ENCODE results near the gene DGCR6L.

Gene DGCR6L

DNA sequence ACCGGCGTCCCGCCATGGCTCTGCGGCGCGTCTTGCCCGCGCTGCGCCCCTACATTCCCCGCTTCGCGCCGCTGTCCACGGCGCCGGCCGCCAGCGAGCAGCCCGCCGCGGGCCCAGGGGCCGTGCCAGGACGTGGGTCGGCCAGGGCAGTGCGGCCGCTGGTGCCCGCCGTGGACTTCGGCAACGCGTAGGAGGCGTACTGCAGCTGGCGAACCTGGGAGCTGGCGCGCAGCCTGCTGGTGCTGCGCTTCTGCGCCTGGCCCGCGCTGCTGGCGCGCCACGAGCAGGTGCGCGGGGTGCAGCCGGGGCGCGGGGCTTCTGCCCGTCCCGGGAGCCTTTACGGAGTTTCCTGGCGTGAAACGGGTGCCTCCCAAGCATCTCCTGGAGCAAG is 20.1 kb downstream of the DGCR6L start:
- Histone ChIP-seq H3K27me3 (ENCODE audit: control insufficient read depth in 5 of 5, insufficient read depth in 4 of 5, low read length in 5 of 5) (peaks cover 0 to 20% (median 7%) of the 10 kb centered on the region in 5 donors), H3K4me3 (ENCODE audit: low read depth in 1 of 5, low read length in 5 of 5) (peak overlapping the region; percentile 40 to 71 (median 62)), H3K4me1 (ENCODE audit: control insufficient read depth in 5 of 5, insufficient read depth in 5 of 5, low read length in 5 of 5) (peaks cover 0 to 15% (median 13%) of the 10 kb centered on the region in 5 donors), H3K36me3 (ENCODE audit: control insufficient read depth in 5 of 5, insufficient read depth in 5 of 5, low read length in 5 of 5) (no peaks in the 10 kb centered on the region), H3K9ac (ENCODE audit: low read length in 5 of 5) (no peak overlapping the region), H3K9me3 (ENCODE audit: control insufficient read depth in 5 of 5, low read length in 5 of 5) (no peaks in the 10 kb centered on the region), H3K27ac (ENCODE audit: low read depth, low read length) (no peak overlapping the region)

GRCh38 chr22:20298803-20299745 is 20.8 kb downstream of the DGCR6L start:
- Histone ChIP-seq H3K27me3 (ENCODE audit: control insufficient read depth in 5 of 5, insufficient read depth in 4 of 5, low read length in 5 of 5) (peaks cover 0 to 18% (median 7%) of the 10 kb centered on the region in 5 donors), H3K4me3 (ENCODE audit: low read depth in 1 of 5, low read length in 5 of 5) (peak overlapping the region in 4 of 5 donors; percentile 17 to 71 (median 66)), H3K27ac (ENCODE audit: low read depth, low read length) (no peak overlapping the region), H3K4me1 (ENCODE audit: control insufficient read depth in 5 of 5, insufficient read depth in 5 of 5, low read length in 5 of 5) (peaks cover 0 to 15% (median 13%) of the 10 kb centered on the region in 5 donors), H3K9me3 (ENCODE audit: control insufficient read depth in 5 of 5, low read length in 5 of 5) (no peaks in the 10 kb centered on the region), H3K36me3 (ENCODE audit: control insufficient read depth in 5 of 5, insufficient read depth in 5 of 5, low read length in 5 of 5) (no peaks in the 10 kb centered on the region), H3K9ac (ENCODE audit: low read length in 5 of 5) (peak overlapping the region in 1 of 5 donors; percentile 11)

GRCh38 chr22:20298110-20298802 is 21.6 kb downstream of the DGCR6L start:
- H3K4me1 ChIP-seq (ENCODE audit: control insufficient read depth in 5 of 5, insufficient read depth in 5 of 5, low read length in 5 of 5): peaks cover 0 to 15% (median 13%) of the 10 kb centered on the region in 5 donors
- no peak overlapping the region for H3K9ac ChIP-seq (ENCODE audit: low read length in 5 of 5)
- H3K9me3 ChIP-seq (ENCODE audit: control insufficient read depth in 5 of 5, low read length in 5 of 5): no peaks in the 10 kb centered on the region
- no peak overlapping the region for H3K27ac ChIP-seq (ENCODE audit: low read depth, low read length)
- H3K4me3 ChIP-seq (ENCODE audit: low read depth in 1 of 5, low read length in 5 of 5): peak overlapping the region in 1 of 5 donors; percentile 71
- no peaks in the 10 kb centered on the region for H3K36me3 ChIP-seq (ENCODE audit: control insufficient read depth in 5 of 5, insufficient read depth in 5 of 5, low read length in 5 of 5)
- H3K27me3 ChIP-seq (ENCODE audit: control insufficient read depth in 5 of 5, insufficient read depth in 4 of 5, low read length in 5 of 5): peaks cover 0 to 18% (median 7%) of the 10 kb centered on the region in 5 donors

DNA sequence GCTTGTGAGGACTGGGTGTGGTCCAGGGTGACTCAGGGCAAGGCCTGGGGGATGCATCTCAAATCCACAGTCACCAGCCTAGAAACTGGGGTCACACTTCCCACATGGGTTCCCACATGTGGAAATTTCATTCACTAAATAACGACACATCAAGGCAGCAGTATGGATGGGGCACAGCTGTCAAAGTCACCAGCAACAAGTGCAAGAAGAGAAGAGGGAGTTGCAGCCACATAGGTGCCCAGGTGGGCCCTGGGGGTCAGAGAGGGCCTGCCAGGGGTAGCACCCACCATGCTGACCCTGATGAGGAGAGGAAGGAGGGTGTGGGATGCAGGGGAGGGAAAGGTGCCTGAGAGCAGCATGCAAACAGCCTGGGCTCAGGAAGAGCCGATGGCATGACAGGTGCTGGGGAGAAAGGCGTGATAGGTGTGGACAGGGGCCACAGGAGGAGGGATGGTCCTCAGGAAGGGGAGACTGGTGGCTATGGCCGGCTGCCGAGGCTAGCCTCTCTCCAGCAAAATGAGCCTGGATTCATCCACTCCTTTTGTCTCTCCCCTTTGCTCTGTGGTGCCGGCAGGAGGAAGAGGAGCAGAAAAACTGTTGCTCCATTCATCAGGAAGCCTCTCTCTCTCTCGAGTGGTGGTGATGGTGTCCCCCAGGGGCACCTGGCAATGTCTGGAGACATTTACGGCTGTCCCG is 22.3 kb downstream of the DGCR6L start:
- Histone ChIP-seq H3K4me1 (ENCODE audit: control insufficient read depth in 5 of 5, insufficient read depth in 5 of 5, low read length in 5 of 5) (peaks cover 0 to 15% (median 13%) of the 10 kb centered on the region in 5 donors), H3K9me3 (ENCODE audit: control insufficient read depth in 5 of 5, low read length in 5 of 5) (no peaks in the 10 kb centered on the region), H3K36me3 (ENCODE audit: control insufficient read depth in 5 of 5, insufficient read depth in 5 of 5, low read length in 5 of 5) (no peaks in the 10 kb centered on the region), H3K4me3 (ENCODE audit: low read depth in 1 of 5, low read length in 5 of 5) (no peak overlapping the region), H3K9ac (ENCODE audit: low read length in 5 of 5) (no peak overlapping the region), H3K27me3 (ENCODE audit: control insufficient read depth in 5 of 5, insufficient read depth in 4 of 5, low read length in 5 of 5) (peaks cover 0 to 14% (median 5%) of the 10 kb centered on the region in 5 donors), H3K27ac (ENCODE audit: low read depth, low read length) (no peak overlapping the region)

DNA sequence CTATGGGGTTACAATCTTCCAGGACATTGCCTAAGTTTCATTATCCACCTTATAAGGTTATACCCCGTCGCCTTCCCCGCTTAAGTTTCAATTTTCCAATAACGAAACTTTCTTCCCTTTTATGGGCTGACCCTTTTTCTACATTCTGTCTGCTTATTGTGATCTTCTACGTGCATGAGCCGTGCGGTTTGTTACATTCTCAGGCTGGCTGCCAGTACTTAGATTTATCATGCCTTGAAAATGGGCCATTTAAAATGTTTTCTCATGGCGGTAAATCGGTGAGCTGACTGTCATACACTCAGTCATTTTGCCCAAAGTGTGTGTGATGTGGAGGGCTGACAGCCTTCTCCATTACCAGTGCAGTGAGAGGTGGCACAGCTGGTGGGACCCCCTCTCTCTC is 23.3 kb downstream of the DGCR6L start:
- H3K4me3 ChIP-seq (ENCODE audit: low read depth in 1 of 5, low read length in 5 of 5): no peak overlapping the region

DNA sequence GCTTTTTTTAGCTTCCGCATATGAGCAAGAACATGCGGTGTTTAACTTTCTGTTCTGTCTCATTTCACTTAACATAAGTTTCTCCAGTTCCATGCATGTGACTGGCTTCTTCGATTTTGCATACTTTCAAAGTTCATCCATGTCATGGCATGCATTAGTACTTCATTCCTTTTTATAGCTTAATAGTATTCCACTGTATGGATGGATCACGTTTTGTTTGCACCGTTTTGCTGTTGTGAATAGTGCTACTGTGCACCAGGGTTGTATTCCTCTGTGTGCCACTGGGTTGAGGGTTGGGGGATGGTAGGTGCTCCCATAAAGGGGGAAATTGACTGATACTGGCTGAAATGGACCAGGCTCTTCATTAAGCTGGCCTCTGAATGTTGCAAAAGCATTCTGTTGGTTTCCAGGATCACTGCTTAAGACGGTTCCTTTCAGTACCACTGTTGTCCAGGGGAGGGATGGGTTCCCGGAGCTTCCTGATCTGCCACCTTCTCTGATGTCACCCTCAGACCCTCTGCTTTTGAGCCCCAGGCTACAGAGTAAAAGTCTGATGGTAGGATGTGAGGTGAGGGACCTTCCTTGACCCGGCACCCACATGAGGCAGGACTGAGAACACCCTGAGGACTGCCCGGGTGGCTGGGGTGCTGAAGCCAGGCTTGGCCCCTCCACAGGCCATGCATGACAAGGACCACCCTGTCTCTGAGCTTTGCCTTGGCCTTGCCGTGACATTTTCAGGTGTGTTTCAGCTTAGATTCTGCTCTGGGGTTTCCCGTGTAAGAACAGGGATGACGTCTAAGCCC is 24.4 kb downstream of the DGCR6L start:
- Histone ChIP-seq H3K27ac (ENCODE audit: low read depth, low read length) (no peak overlapping the region), H3K9ac (ENCODE audit: low read length in 5 of 5) (no peak overlapping the region), H3K4me1 (ENCODE audit: control insufficient read depth in 5 of 5, insufficient read depth in 5 of 5, low read length in 5 of 5) (peaks cover 0 to 15% (median 13%) of the 10 kb centered on the region in 5 donors), H3K9me3 (ENCODE audit: control insufficient read depth in 5 of 5, low read length in 5 of 5) (no peaks in the 10 kb centered on the region), H3K4me3 (ENCODE audit: low read depth in 1 of 5, low read length in 5 of 5) (no peak overlapping the region), H3K27me3 (ENCODE audit: control insufficient read depth in 5 of 5, insufficient read depth in 4 of 5, low read length in 5 of 5) (peaks cover 3 to 14% (median 9%) of the 10 kb centered on the region in 5 donors), H3K36me3 (ENCODE audit: control insufficient read depth in 5 of 5, insufficient read depth in 5 of 5, low read length in 5 of 5) (no peaks in the 10 kb centered on the region)

More for the DNA sequence above, 23.3 kb downstream of the DGCR6L start:
- Histone ChIP-seq H3K36me3 (ENCODE audit: control insufficient read depth in 5 of 5, insufficient read depth in 5 of 5, low read length in 5 of 5) (no peaks in the 10 kb centered on the region), H3K9ac (ENCODE audit: low read length in 5 of 5) (no peak overlapping the region), H3K9me3 (ENCODE audit: control insufficient read depth in 5 of 5, low read length in 5 of 5) (no peaks in the 10 kb centered on the region), H3K27me3 (ENCODE audit: control insufficient read depth in 5 of 5, insufficient read depth in 4 of 5, low read length in 5 of 5) (peaks cover 0 to 12% (median 2%) of the 10 kb centered on the region in 5 donors), H3K27ac (ENCODE audit: low read depth, low read length) (no peak overlapping the region), H3K4me1 (ENCODE audit: control insufficient read depth in 5 of 5, insufficient read depth in 5 of 5, low read length in 5 of 5) (peaks cover 0 to 15% (median 13%) of the 10 kb centered on the region in 5 donors)

- peaks cover 5 to 19% (median 11%) of the 10 kb centered on the region in 5 donors for H3K27me3 ChIP-seq (ENCODE audit: control insufficient read depth in 5 of 5, insufficient read depth in 4 of 5, low read length in 5 of 5)
- H3K4me3 ChIP-seq (ENCODE audit: low read depth in 1 of 5, low read length in 5 of 5): no peak overlapping the region
- no peaks in the 10 kb centered on the region for H3K36me3 ChIP-seq (ENCODE audit: control insufficient read depth in 5 of 5, insufficient read depth in 5 of 5, low read length in 5 of 5)
- no peak overlapping the region for H3K9ac ChIP-seq (ENCODE audit: low read length in 5 of 5)
- no peaks in the 10 kb centered on the region for H3K4me1 ChIP-seq (ENCODE audit: control insufficient read depth in 5 of 5, insufficient read depth in 5 of 5, low read length in 5 of 5)
- no peak overlapping the region for H3K27ac ChIP-seq (ENCODE audit: low read depth, low read length)
- no peaks in the 10 kb centered on the region for H3K9me3 ChIP-seq (ENCODE audit: control insufficient read depth in 5 of 5, low read length in 5 of 5)
These were observed 27.1 kb downstream of the DGCR6L start for GRCh38 chr22:20292673-20293232.

GRCh38 chr22:20292108-20292507 is 27.8 kb downstream of the DGCR6L start:
- Histone ChIP-seq H3K9ac (ENCODE audit: low read length in 5 of 5) (no peak overlapping the region), H3K27me3 (ENCODE audit: control insufficient read depth in 5 of 5, insufficient read depth in 4 of 5, low read length in 5 of 5) (peaks cover 5 to 19% (median 11%) of the 10 kb centered on the region in 5 donors), H3K4me3 (ENCODE audit: low read depth in 1 of 5, low read length in 5 of 5) (no peak overlapping the region), H3K27ac (ENCODE audit: low read depth, low read length) (no peak overlapping the region), H3K36me3 (ENCODE audit: control insufficient read depth in 5 of 5, insufficient read depth in 5 of 5, low read length in 5 of 5) (no peaks in the 10 kb centered on the region), H3K9me3 (ENCODE audit: control insufficient read depth in 5 of 5, low read length in 5 of 5) (no peaks in the 10 kb centered on the region), H3K4me1 (ENCODE audit: control insufficient read depth in 5 of 5, insufficient read depth in 5 of 5, low read length in 5 of 5) (no peaks in the 10 kb centered on the region)

- Histone ChIP-seq H3K36me3 (ENCODE audit: control insufficient read depth in 5 of 5, insufficient read depth in 5 of 5, low read length in 5 of 5) (no peaks in the 10 kb centered on the region), H3K9me3 (ENCODE audit: control insufficient read depth in 5 of 5, low read length in 5 of 5) (no peaks in the 10 kb centered on the region), H3K4me1 (ENCODE audit: control insufficient read depth in 5 of 5, insufficient read depth in 5 of 5, low read length in 5 of 5) (no peaks in the 10 kb centered on the region), H3K9ac (ENCODE audit: low read length in 5 of 5) (no peak overlapping the region), H3K27me3 (ENCODE audit: control insufficient read depth in 5 of 5, insufficient read depth in 4 of 5, low read length in 5 of 5) (peaks cover 5 to 19% (median 11%) of the 10 kb centered on the region in 5 donors), H3K27ac (ENCODE audit: low read depth, low read length) (no peak overlapping the region), H3K4me3 (ENCODE audit: low read depth in 1 of 5, low read length in 5 of 5) (no peak overlapping the region)
These were observed 28.2 kb downstream of the DGCR6L start for GRCh38 chr22:20291604-20292063.
